Measurements from ENCODE around the gene ZDHHC7.

GRCh38 chr16:85052536-85052935 is 41.2 kb upstream of the ZDHHC7 start:
- TF ChIP-seq CTCF (IDR thresholded peaks at IDR 0.05; ENCODE audit: low read depth, low read length, poor library complexity, severe bottlenecking) (no peak), EZH2phosphoT487 (IDR thresholded peaks at IDR 0.05; ENCODE audit: borderline replicate concordance, low read length) (no peak)

Data from DOHH2 (cell line).